ENCODE data around the gene KRT28. TPM values are rescaled to one million over a fixed set of nuclear protein-coding genes. Genes with fewer than 3 reads are reported as not detected.

KRT28 gene
- total and polyA plus RNA-seq, 2 of the 13 experiments (the other 11 are each of a cell fraction or from before 2014, with no cell fraction given), result not detected

- TF ChIP-seq, protein P1, sequence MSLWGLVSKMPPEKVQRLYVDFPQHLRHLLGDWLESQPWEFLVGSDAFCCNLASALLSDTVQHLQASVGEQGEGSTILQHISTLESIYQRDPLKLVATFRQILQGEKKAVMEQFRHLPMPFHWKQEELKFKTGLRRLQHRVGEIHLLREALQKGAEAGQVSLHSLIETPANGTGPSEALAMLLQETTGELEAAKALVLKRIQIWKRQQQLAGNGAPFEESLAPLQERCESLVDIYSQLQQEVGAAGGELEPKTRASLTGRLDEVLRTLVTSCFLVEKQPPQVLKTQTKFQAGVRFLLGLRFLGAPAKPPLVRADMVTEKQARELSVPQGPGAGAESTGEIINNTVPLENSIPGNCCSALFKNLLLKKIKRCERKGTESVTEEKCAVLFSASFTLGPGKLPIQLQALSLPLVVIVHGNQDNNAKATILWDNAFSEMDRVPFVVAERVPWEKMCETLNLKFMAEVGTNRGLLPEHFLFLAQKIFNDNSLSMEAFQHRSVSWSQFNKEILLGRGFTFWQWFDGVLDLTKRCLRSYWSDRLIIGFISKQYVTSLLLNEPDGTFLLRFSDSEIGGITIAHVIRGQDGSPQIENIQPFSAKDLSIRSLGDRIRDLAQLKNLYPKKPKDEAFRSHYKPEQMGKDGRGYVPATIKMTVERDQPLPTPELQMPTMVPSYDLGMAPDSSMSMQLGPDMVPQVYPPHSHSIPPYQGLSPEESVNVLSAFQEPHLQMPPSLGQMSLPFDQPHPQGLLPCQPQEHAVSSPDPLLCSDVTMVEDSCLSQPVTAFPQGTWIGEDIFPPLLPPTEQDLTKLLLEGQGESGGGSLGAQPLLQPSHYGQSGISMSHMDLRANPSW (CRISPR knock-in tag; IDR thresholded peaks at IDR 0.05; ENCODE audit: borderline replicate concordance), result no peak
- TF ChIP-seq, protein P2, sequence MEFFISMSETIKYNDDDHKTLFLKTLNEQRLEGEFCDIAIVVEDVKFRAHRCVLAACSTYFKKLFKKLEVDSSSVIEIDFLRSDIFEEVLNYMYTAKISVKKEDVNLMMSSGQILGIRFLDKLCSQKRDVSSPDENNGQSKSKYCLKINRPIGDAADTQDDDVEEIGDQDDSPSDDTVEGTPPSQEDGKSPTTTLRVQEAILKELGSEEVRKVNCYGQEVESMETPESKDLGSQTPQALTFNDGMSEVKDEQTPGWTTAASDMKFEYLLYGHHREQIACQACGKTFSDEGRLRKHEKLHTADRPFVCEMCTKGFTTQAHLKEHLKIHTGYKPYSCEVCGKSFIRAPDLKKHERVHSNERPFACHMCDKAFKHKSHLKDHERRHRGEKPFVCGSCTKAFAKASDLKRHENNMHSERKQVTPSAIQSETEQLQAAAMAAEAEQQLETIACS (CRISPR knock-in tag; IDR thresholded peaks at IDR 0.05), result no peak
- TF ChIP-seq ZFP37 (CRISPR knock-in tag; IDR thresholded peaks at IDR 0.05; ENCODE audit: borderline replicate concordance) (no peak), IRX3 (CRISPR knock-in tag; IDR thresholded peaks at IDR 0.05; ENCODE audit: borderline replicate concordance, low read depth) (no peak), EHMT2 (IDR thresholded peaks at IDR 0.05; ENCODE audit: borderline replicate concordance, low read depth, low read length) (no peak), ZBTB39 (CRISPR knock-in tag; IDR thresholded peaks at IDR 0.05) (no peak), ZNF264 (CRISPR knock-in tag; IDR thresholded peaks at IDR 0.05) (no peak), ZNF333 (CRISPR knock-in tag; IDR thresholded peaks at IDR 0.05; ENCODE audit: borderline replicate concordance) (no peak), ZFP41 (CRISPR knock-in tag; IDR thresholded peaks at IDR 0.05; ENCODE audit: borderline replicate concordance) (no peak), SP2 (CRISPR knock-in tag; IDR thresholded peaks at IDR 0.05) (no peak), NCOR1 (IDR thresholded peaks at IDR 0.05; ENCODE audit: borderline replicate concordance, low read length) (no peak), SOX13 (IDR thresholded peaks at IDR 0.05) (no peak), SOX13 (CRISPR knock-in tag; conservative IDR thresholded peaks at IDR 0.05 in 1 of 2, IDR thresholded peaks at IDR 0.05 in 1 of 2) (no peak), ZMAT3 (CRISPR knock-in tag; conservative IDR thresholded peaks at IDR 0.05) (no peak)
- TF ChIP-seq, protein P3, sequence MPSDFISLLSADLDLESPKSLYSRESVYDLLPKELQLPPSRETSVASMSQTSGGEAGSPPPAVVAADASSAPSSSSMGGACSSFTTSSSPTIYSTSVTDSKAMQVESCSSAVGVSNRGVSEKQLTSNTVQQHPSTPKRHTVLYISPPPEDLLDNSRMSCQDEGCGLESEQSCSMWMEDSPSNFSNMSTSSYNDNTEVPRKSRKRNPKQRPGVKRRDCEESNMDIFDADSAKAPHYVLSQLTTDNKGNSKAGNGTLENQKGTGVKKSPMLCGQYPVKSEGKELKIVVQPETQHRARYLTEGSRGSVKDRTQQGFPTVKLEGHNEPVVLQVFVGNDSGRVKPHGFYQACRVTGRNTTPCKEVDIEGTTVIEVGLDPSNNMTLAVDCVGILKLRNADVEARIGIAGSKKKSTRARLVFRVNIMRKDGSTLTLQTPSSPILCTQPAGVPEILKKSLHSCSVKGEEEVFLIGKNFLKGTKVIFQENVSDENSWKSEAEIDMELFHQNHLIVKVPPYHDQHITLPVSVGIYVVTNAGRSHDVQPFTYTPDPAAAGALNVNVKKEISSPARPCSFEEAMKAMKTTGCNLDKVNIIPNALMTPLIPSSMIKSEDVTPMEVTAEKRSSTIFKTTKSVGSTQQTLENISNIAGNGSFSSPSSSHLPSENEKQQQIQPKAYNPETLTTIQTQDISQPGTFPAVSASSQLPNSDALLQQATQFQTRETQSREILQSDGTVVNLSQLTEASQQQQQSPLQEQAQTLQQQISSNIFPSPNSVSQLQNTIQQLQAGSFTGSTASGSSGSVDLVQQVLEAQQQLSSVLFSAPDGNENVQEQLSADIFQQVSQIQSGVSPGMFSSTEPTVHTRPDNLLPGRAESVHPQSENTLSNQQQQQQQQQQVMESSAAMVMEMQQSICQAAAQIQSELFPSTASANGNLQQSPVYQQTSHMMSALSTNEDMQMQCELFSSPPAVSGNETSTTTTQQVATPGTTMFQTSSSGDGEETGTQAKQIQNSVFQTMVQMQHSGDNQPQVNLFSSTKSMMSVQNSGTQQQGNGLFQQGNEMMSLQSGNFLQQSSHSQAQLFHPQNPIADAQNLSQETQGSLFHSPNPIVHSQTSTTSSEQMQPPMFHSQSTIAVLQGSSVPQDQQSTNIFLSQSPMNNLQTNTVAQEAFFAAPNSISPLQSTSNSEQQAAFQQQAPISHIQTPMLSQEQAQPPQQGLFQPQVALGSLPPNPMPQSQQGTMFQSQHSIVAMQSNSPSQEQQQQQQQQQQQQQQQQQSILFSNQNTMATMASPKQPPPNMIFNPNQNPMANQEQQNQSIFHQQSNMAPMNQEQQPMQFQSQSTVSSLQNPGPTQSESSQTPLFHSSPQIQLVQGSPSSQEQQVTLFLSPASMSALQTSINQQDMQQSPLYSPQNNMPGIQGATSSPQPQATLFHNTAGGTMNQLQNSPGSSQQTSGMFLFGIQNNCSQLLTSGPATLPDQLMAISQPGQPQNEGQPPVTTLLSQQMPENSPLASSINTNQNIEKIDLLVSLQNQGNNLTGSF (CRISPR knock-in tag; IDR thresholded peaks at IDR 0.05), result no peak
Observed at GRCh38 chr17:40824015-40824832, 24.5 kb upstream of the KRT28 start (continued).
